ENCODE data around the gene UVRAG.
"Not testable (repeated sequence)": the region's sequence is repeated elsewhere in the genome, so short reads cannot be mapped to it uniquely, and the experiment has no call there.

UVRAG gene

GRCh38 chr11:75979075-75979474 lies 164.1 kb downstream of the UVRAG start:
- H3K4me1 Mint-ChIP-seq (ENCODE audit: low read depth); H3K27ac Mint-ChIP-seq; H3K4me3 Mint-ChIP-seq; H3K9me3 Mint-ChIP-seq; H3K27me3 Mint-ChIP-seq: not testable (repeated sequence)
- H3K36me3 Mint-ChIP-seq (ENCODE audit: low read depth) = peaks cover 31% of the 10 kb centered on the region

GRCh38 chr11:75979479-75980027 lies 164.5 kb downstream of the UVRAG start:
- not testable (repeated sequence) for H3K4me1 Mint-ChIP-seq (ENCODE audit: low read depth); H3K27me3 Mint-ChIP-seq; H3K9me3 Mint-ChIP-seq; H3K4me3 Mint-ChIP-seq; H3K27ac Mint-ChIP-seq
- peaks cover 34% of the 10 kb centered on the region for H3K36me3 Mint-ChIP-seq (ENCODE audit: low read depth)

- Mint-ChIP-seq H3K27me3 (no peaks in the 10 kb centered on the region), H3K27ac (no peak overlapping the region), H3K4me1 (ENCODE audit: low read depth) (peaks cover 5% of the 10 kb centered on the region)
Measured at GRCh38 chr11:75980031-75980430, 165.0 kb downstream of the UVRAG start.

GRCh38 chr11:75981546-75981945 lies 166.5 kb downstream of the UVRAG start:
- Mint-ChIP-seq H3K4me1 (ENCODE audit: low read depth) (no peaks in the 10 kb centered on the region), H3K27ac (no peak overlapping the region), H3K4me3 (no peak overlapping the region), H3K9me3 (no peaks in the 10 kb centered on the region), H3K27me3 (no peaks in the 10 kb centered on the region), H3K36me3 (ENCODE audit: low read depth) (peaks cover 44% of the 10 kb centered on the region)

More at GRCh38 chr11:75980031-75980430, 165.0 kb downstream of the UVRAG start:
- H3K9me3 Mint-ChIP-seq = no peaks in the 10 kb centered on the region
- peaks cover 39% of the 10 kb centered on the region for H3K36me3 Mint-ChIP-seq (ENCODE audit: low read depth)
- H3K4me3 Mint-ChIP-seq = no peak overlapping the region

- Mint-ChIP-seq H3K4me1 (ENCODE audit: low read depth) (no peaks in the 10 kb centered on the region), H3K36me3 (ENCODE audit: low read depth) (peaks cover 44% of the 10 kb centered on the region), H3K27ac (no peak overlapping the region), H3K9me3 (no peaks in the 10 kb centered on the region), H3K4me3 (no peak overlapping the region), H3K27me3 (no peaks in the 10 kb centered on the region)
Measured at GRCh38 chr11:75982309-75982708, 167.3 kb downstream of the UVRAG start.

GRCh38 chr11:75986966-75987365 lies 172.0 kb downstream of the UVRAG start:
- Mint-ChIP-seq H3K27me3 (no peaks in the 10 kb centered on the region), H3K36me3 (ENCODE audit: low read depth) (peaks cover 41% of the 10 kb centered on the region), H3K27ac (no peak overlapping the region), H3K9me3 (no peaks in the 10 kb centered on the region), H3K4me1 (ENCODE audit: low read depth) (peaks cover 14% of the 10 kb centered on the region), H3K4me3 (no peak overlapping the region)

GRCh38 chr11:75993126-75993525 lies 178.1 kb downstream of the UVRAG start:
- Mint-ChIP-seq H3K36me3 (ENCODE audit: low read depth) (peaks cover 36% of the 10 kb centered on the region), H3K4me3 (no peak overlapping the region), H3K4me1 (ENCODE audit: low read depth) (peaks cover 14% of the 10 kb centered on the region), H3K27ac (no peak overlapping the region), H3K9me3 (no peaks in the 10 kb centered on the region), H3K27me3 (no peaks in the 10 kb centered on the region)

- H3K27me3 Mint-ChIP-seq = no peaks in the 10 kb centered on the region
- H3K4me1 Mint-ChIP-seq (ENCODE audit: low read depth) = peaks cover 10% of the 10 kb centered on the region
- H3K36me3 Mint-ChIP-seq (ENCODE audit: low read depth) = peaks cover 32% of the 10 kb centered on the region
- H3K27ac Mint-ChIP-seq = no peak overlapping the region
- H3K4me3 Mint-ChIP-seq = no peak overlapping the region
- no peaks in the 10 kb centered on the region for H3K9me3 Mint-ChIP-seq
Measured at GRCh38 chr11:75994616-75995015, 179.6 kb downstream of the UVRAG start.

GRCh38 chr11:75996523-75997442 lies 181.8 kb downstream of the UVRAG start:
- H3K4me3 Mint-ChIP-seq = no peak overlapping the region
- H3K9me3 Mint-ChIP-seq = peaks cover 4% of the 10 kb centered on the region
- no peaks in the 10 kb centered on the region for H3K27me3 Mint-ChIP-seq
- no peaks in the 10 kb centered on the region for H3K4me1 Mint-ChIP-seq (ENCODE audit: low read depth)
- no peak overlapping the region for H3K27ac Mint-ChIP-seq
- peaks cover 51% of the 10 kb centered on the region for H3K36me3 Mint-ChIP-seq (ENCODE audit: low read depth)

GRCh38 chr11:76004400-76004799 lies 189.4 kb downstream of the UVRAG start:
- Mint-ChIP-seq H3K27me3 (no peaks in the 10 kb centered on the region), H3K4me1 (ENCODE audit: low read depth) (no peaks in the 10 kb centered on the region), H3K27ac (no peak overlapping the region), H3K4me3 (no peak overlapping the region), H3K36me3 (ENCODE audit: low read depth) (peaks cover 76% of the 10 kb centered on the region), H3K9me3 (peaks cover 4% of the 10 kb centered on the region)

- Mint-ChIP-seq H3K4me1 (ENCODE audit: low read depth) (no peaks in the 10 kb centered on the region), H3K27me3 (no peaks in the 10 kb centered on the region), H3K4me3 (no peak overlapping the region), H3K36me3 (ENCODE audit: low read depth) (peaks cover 79% of the 10 kb centered on the region), H3K27ac (no peak overlapping the region), H3K9me3 (no peaks in the 10 kb centered on the region)
Measured at GRCh38 chr11:76005756-76006155, 190.7 kb downstream of the UVRAG start.

- H3K9me3 Mint-ChIP-seq = no peaks in the 10 kb centered on the region
- H3K4me1 Mint-ChIP-seq (ENCODE audit: low read depth) = no peaks in the 10 kb centered on the region
- H3K27ac Mint-ChIP-seq = no peak overlapping the region
- peaks cover 74% of the 10 kb centered on the region for H3K36me3 Mint-ChIP-seq (ENCODE audit: low read depth)
- no peaks in the 10 kb centered on the region for H3K27me3 Mint-ChIP-seq
- H3K4me3 Mint-ChIP-seq = no peak overlapping the region
Measured at GRCh38 chr11:76007166-76007565, 192.2 kb downstream of the UVRAG start.

- Mint-ChIP-seq H3K36me3 (ENCODE audit: low read depth) (peaks cover 76% of the 10 kb centered on the region), H3K4me1 (ENCODE audit: low read depth) (no peaks in the 10 kb centered on the region), H3K27ac (no peak overlapping the region), H3K27me3 (no peaks in the 10 kb centered on the region), H3K9me3 (no peaks in the 10 kb centered on the region), H3K4me3 (no peak overlapping the region)
Measured at GRCh38 chr11:76008474-76008873, 193.5 kb downstream of the UVRAG start.

GRCh38 chr11:76010051-76010450 lies 195.0 kb downstream of the UVRAG start:
- H3K27me3 Mint-ChIP-seq = no peaks in the 10 kb centered on the region
- peaks cover 76% of the 10 kb centered on the region for H3K36me3 Mint-ChIP-seq (ENCODE audit: low read depth)

GRCh38 chr11:76013526-76013925 lies 198.5 kb downstream of the UVRAG start:
- no peaks in the 10 kb centered on the region for H3K27me3 Mint-ChIP-seq
- peaks cover 83% of the 10 kb centered on the region for H3K36me3 Mint-ChIP-seq (ENCODE audit: low read depth)
- H3K4me3 Mint-ChIP-seq = no peak overlapping the region
- peaks cover 11% of the 10 kb centered on the region for H3K9me3 Mint-ChIP-seq
- H3K27ac Mint-ChIP-seq = no peak overlapping the region
- peaks cover 6% of the 10 kb centered on the region for H3K4me1 Mint-ChIP-seq (ENCODE audit: low read depth)

More at GRCh38 chr11:76010051-76010450, 195.0 kb downstream of the UVRAG start:
- no peaks in the 10 kb centered on the region for H3K4me1 Mint-ChIP-seq (ENCODE audit: low read depth)
- no peak overlapping the region for H3K27ac Mint-ChIP-seq
- no peaks in the 10 kb centered on the region for H3K9me3 Mint-ChIP-seq
- H3K4me3 Mint-ChIP-seq = no peak overlapping the region
